ENCODE measurements around the gene RBMX. TPM values are rescaled to one million over a fixed set of nuclear protein-coding genes. Genes with fewer than 3 reads are reported as not detected.
A peak's percentile ranks its signal among the peaks of the same experiment; 100 is the strongest.
"Not testable (repeated sequence)": the region's sequence is repeated elsewhere in the genome, so short reads cannot be mapped to it uniquely, and the experiment has no call there.

RBMX gene
- total and polyA plus RNA-seq, 9 donors: 192 to 444 (median 308) TPM

DNA sequence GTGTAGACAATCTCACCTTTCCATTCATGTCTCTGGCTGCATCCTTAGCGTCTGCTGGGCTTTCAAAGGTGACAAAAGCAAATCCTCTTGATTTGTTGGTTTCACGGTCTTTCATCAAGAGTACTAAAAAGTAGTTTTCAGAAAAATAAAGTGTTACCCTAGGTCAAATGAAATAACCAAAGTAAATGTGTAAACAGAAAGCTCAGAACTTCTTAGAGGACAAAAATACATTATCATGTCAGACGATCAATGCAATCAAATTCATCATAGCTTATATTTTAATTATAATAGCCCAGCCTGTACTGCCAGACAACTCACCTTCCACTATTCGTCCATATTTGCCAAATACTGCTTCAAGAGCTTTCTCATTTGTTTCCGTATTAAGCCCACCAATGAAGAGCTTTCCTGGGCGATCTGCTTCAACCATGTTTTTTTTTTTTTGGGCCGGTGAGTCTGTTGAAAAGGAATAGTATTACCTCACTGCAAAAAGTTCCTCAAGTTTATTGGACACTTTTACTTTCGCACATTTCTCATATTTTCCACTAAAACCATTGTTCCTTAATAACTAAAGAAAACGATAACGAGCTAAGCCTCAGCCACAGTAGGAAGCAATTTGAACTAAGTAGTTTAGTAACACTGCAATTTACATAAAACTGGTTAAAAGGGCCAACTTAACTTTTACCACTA lies 1.4 kb downstream of the RBMX start:
- no peaks in the 10 kb centered on the region for H3K27me3 ChIP-seq
- H3K9me3 ChIP-seq: no peaks in the 10 kb centered on the region
- H3K27ac ChIP-seq: peak overlapping the region; percentile 93 to 95
- no peaks in the 10 kb centered on the region for H3K4me1 ChIP-seq (ENCODE audit: insufficient read depth)
- DNase-seq: no peak
- no peak for TF ChIP-seq EP300 (IDR thresholded peaks at IDR 0.05)
- no peak for TF ChIP-seq CTCF (IDR thresholded peaks at IDR 0.05)
- no peak for TF ChIP-seq POLR2A (IDR thresholded peaks at IDR 0.05)
- H3K36me3 ChIP-seq: no peaks in the 10 kb centered on the region
- H3K4me3 ChIP-seq: peak overlapping the region; percentile 70
- 28 to 30% (median 29%) methylated on average over 10 of the region's 10 CpGs for WGBS, 3 donors
- intact Hi-C loops (cut with DNase I): no loop called here

DNA sequence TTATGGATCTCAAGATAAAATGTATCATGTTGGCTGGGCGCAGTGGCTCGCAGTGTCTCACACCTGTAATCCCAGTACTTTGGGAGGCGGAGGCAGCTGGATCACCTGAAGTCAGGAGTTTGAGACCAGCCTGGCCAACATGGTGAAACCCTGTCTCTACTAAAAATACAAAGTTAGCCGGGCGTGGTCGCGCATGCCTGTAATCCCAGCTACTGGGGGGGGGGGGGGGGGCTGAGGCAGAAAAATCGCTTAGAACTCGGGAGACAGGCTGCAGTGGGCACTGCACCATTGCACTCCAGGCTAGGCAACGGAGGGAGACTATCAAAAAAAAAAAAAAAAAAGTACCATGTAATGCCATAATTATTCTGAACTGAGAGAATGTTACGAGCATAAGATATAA lies 2.1 kb downstream of the RBMX start:
- Histone ChIP-seq H3K36me3 (no peaks in the 10 kb centered on the region), H3K27me3 (no peaks in the 10 kb centered on the region), H3K27ac (no peak overlapping the region), H3K4me3 (peak overlapping the region; percentile 70), H3K9me3 (no peaks in the 10 kb centered on the region), H3K4me1 (ENCODE audit: insufficient read depth) (no peaks in the 10 kb centered on the region)
- intact Hi-C loops (cut with DNase I): no loop called here
- WGBS, 3 donors: 47 to 51% (median 47%) methylated on average over 11 of the region's 11 CpGs
- DNase-seq: no peak
- TF ChIP-seq EP300 (IDR thresholded peaks at IDR 0.05) (no peak), POLR2A (IDR thresholded peaks at IDR 0.05) (no peak), CTCF (IDR thresholded peaks at IDR 0.05) (no peak)

DNA sequence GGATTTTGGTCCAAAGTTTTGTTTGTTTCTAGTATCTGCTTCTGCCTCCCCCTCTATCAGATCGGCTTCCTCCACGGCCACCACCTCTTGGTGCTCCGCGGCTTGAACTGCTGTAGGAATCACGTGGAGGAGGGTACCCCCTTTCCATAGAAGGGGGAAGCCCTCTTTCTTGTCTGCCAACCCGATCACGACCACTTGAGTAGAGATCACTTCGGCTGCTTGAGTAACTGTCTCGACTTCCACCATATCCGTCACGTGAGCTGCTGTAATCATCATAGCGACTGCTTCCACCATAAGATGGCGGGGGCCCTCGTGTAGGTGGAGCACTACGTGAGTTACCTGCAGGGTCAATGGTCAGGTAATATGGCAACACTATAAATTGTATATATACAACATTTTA lies 6.4 kb downstream of the RBMX start:
- intact Hi-C loops (cut with DNase I); H3K27me3 ChIP-seq; H3K9me3 ChIP-seq; DNase-seq; H3K4me1 ChIP-seq (ENCODE audit: insufficient read depth); H3K36me3 ChIP-seq; H3K4me3 ChIP-seq; H3K27ac ChIP-seq: not testable (repeated sequence)
- WGBS, 3 donors: 55 to 75% (median 65%) methylated on average over 15 of the region's 15 CpGs

- 70 to 79% (median 75%) methylated on average over 2 of the region's 2 CpGs for WGBS, 3 donors
Measured at GRCh38 chrX:136873210-136873609, 7.3 kb downstream of the RBMX start.

GRCh38 chrX:136872091-136872700 lies 8.3 kb downstream of the RBMX start:
- no peaks in the 10 kb centered on the region for H3K27me3 ChIP-seq
- no peaks in the 10 kb centered on the region for H3K4me1 ChIP-seq (ENCODE audit: insufficient read depth)
- WGBS, 3 donors: 59 to 69% (median 62%) methylated on average over 5 of the region's 5 CpGs
- H3K4me3 ChIP-seq: no peak overlapping the region
- no peaks in the 10 kb centered on the region for H3K36me3 ChIP-seq
- H3K9me3 ChIP-seq: no peaks in the 10 kb centered on the region
- TF ChIP-seq EP300 (IDR thresholded peaks at IDR 0.05) (no peak), CTCF (IDR thresholded peaks at IDR 0.05) (no peak), POLR2A (IDR thresholded peaks at IDR 0.05) (no peak)
- no peak for DNase-seq
- intact Hi-C loops (cut with DNase I): no loop called here
- H3K27ac ChIP-seq: no peak overlapping the region

More at GRCh38 chrX:136873210-136873609, 7.3 kb downstream of the RBMX start:
- DNase-seq; H3K36me3 ChIP-seq; H3K27me3 ChIP-seq; intact Hi-C loops (cut with DNase I); H3K27ac ChIP-seq; H3K9me3 ChIP-seq; H3K4me3 ChIP-seq; H3K4me1 ChIP-seq (ENCODE audit: insufficient read depth): not testable (repeated sequence)

All from ovary (tissue), 9 donors.